HEK293T (cell line): ENCODE data around the gene ZBTB20.

ENCODE experiments used
- CTCF ChIA-PET: fragments of 350-600 bp; formaldehyde crosslinking; extraction: SDS; loops from one replicate; lab custom pipeline; 2021; ENCODE audit warnings: antibody characterized with exemption, inconsistent platforms; lab: Yijun Ruan, JAX
- POLR2A ChIA-PET: fragments of 350-600 bp; formaldehyde crosslinking; extraction: SDS; loops from one replicate; lab custom pipeline; 2020; ENCODE audit warnings: antibody characterized with exemption, inconsistent platforms; lab: Yijun Ruan, JAX
- DNase-seq: peaks from one replicate; pipeline ENCODE4 v3.0.0; 2012; ENCODE audit warnings: mixed read lengths; ENCODE audit errors: extremely low spot score
- ARNT ChIP-seq: fragments of 450-650 bp; IDR thresholded peaks from 2 replicates; pipeline ENCODE4 v1.6.1; 2017; ENCODE audit warnings: mild to moderate bottlenecking
- BHLHE40 ChIP-seq: fragments of 450-650 bp; IDR thresholded peaks from 2 replicates; pipeline ENCODE4 v1.6.1; 2016; ENCODE audit warnings: mild to moderate bottlenecking, moderate library complexity, borderline replicate concordance
- CTBP1 ChIP-seq: fragments of 450-650 bp; IDR thresholded peaks from 2 replicates; pipeline ENCODE4 v1.6.1; 2016; ENCODE audit warnings: borderline replicate concordance
- ELF4 ChIP-seq: fragments of 450-650 bp; IDR thresholded peaks from 2 replicates; pipeline ENCODE4 v1.6.1; 2017; ENCODE audit warnings: antibody characterized with exemption
- FOXA1 ChIP-seq: fragments of 450-650 bp; IDR thresholded peaks from 2 replicates; pipeline ENCODE4 v1.6.1; 2016; ENCODE audit warnings: mild to moderate bottlenecking
- FOXK2 ChIP-seq: fragments of 450-650 bp; IDR thresholded peaks from 2 replicates; pipeline ENCODE4 v1.6.1; 2016; ENCODE audit warnings: mild to moderate bottlenecking
- FOXM1 ChIP-seq: fragments of 450-650 bp; IDR thresholded peaks from 2 replicates; pipeline ENCODE4 v1.6.1; 2017; ENCODE audit warnings: mild to moderate bottlenecking, borderline replicate concordance
- HDGF ChIP-seq: fragments of 450-650 bp; IDR thresholded peaks from 2 replicates; pipeline ENCODE4 v1.6.1; 2017; ENCODE audit warnings: antibody characterized with exemption, borderline replicate concordance
- L3MBTL2 ChIP-seq: fragments of 450-650 bp; conservative IDR thresholded peaks from 2 replicates; pipeline ENCODE4 v1.6.1; 2016; ENCODE audit warnings: mild to moderate bottlenecking
- LEF1 ChIP-seq: fragments of 450-650 bp; IDR thresholded peaks from 2 replicates; pipeline ENCODE4 v1.6.1; 2017; ENCODE audit warnings: mild to moderate bottlenecking, borderline replicate concordance
- NFRKB ChIP-seq: fragments of 450-650 bp; IDR thresholded peaks from 2 replicates; pipeline ENCODE4 v1.6.1; 2016; ENCODE audit warnings: mild to moderate bottlenecking, moderate library complexity
- PKNOX1 ChIP-seq: fragments of 450-650 bp; IDR thresholded peaks from 2 replicates; pipeline ENCODE4 v1.6.1; 2016
- SP1 ChIP-seq: fragments of 450-650 bp; IDR thresholded peaks from 2 replicates; pipeline ENCODE4 v1.6.1; 2017
- SUZ12 ChIP-seq: fragments of 450-650 bp; IDR thresholded peaks from 2 replicates; pipeline ENCODE4 v1.6.1; 2016; ENCODE audit warnings: mild to moderate bottlenecking
- TARDBP ChIP-seq: fragments of 450-650 bp; IDR thresholded peaks from 2 replicates; pipeline ENCODE4 v1.6.1; 2016
- ZNF384 ChIP-seq: fragments of 450-650 bp; IDR thresholded peaks from 2 replicates; pipeline ENCODE4 v1.6.1; 2016

ZBTB20 gene

DNA sequence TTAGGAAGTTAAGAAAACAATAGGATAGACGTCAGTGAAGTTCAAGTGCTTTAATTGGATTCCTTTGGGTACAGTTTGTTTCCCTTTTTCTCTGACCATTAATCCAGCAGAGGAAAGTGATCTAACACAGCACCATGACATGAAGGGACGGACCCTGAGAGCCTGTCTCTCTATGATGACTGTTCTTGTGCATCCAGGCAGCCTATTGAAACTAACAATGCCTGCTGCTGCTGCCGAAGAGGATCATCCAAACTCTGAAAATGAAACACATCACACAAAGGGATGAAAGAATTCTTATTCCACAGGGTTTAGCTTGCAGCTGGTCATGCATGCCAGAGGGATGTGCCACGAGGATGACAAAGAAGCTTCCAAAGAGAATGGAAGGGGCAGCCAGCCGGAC is 75.5 kb downstream of the ZBTB20 start:
- TF ChIP-seq SUZ12, result no peak
- TF ChIP-seq TARDBP, result no peak
- TF ChIP-seq BHLHE40, result no peak
- no peak for TF ChIP-seq FOXM1
- no peak for TF ChIP-seq NFRKB
- TF ChIP-seq FOXK2, result no peak
- no peak for TF ChIP-seq CTBP1
- no peak for TF ChIP-seq ARNT
- TF ChIP-seq L3MBTL2, result no peak
- TF ChIP-seq ZNF384, result no peak
- no peak for TF ChIP-seq SP1
- TF ChIP-seq FOXA1, result no peak
- TF ChIP-seq ELF4, result no peak
- TF ChIP-seq LEF1, result no peak
- no peak for TF ChIP-seq HDGF
- TF ChIP-seq PKNOX1, result no peak
- DNase-seq, result no peak
- ChIA-PET CTCF (no interaction called here), POLR2A (no interaction called here)

DNA sequence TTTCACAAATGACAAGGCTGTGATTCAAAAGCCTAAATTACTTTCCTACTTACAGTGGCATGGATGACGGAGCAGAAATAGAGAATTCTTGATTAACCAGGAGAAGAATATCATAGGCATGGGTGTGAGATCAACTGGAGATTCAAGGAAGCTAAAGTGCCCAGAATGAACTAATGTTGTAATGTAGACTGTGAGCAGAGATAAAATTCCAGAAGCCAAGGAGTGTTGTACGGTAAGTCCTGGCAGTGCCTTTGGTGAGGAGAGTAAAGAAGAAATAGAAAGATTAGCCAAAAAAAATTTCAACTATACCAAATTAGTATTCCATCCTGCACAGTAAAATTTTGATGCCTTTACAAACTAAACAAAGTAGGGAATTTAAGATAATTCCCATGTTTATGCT is 75.9 kb downstream of the ZBTB20 start:
- CTCF ChIA-PET, result no interaction called here
- POLR2A ChIA-PET, result no interaction called here
- no peak for TF ChIP-seq CTBP1
- TF ChIP-seq FOXK2, result no peak
- TF ChIP-seq FOXM1, result no peak
- no peak for TF ChIP-seq L3MBTL2
- no peak for TF ChIP-seq FOXA1
- TF ChIP-seq ARNT, result no peak
- no peak for TF ChIP-seq NFRKB
- TF ChIP-seq PKNOX1, result no peak
- no peak for TF ChIP-seq SUZ12
- no peak for DNase-seq

- CTCF ChIA-PET, result no interaction called here
- POLR2A ChIA-PET, result no interaction called here
- DNase-seq, result no peak
- no peak for TF ChIP-seq BHLHE40
- no peak for TF ChIP-seq ARNT
- no peak for TF ChIP-seq FOXA1
- no peak for TF ChIP-seq TARDBP
- TF ChIP-seq NFRKB, result no peak
- TF ChIP-seq HDGF, result no peak
- TF ChIP-seq FOXK2, result no peak
- no peak for TF ChIP-seq ZNF384
- TF ChIP-seq CTBP1, result no peak
- TF ChIP-seq ELF4, result no peak
- no peak for TF ChIP-seq LEF1
- TF ChIP-seq FOXM1, result no peak
These were observed 78.3 kb downstream of the ZBTB20 start for GRCh38 chr3:115068799-115069198.

- ChIA-PET CTCF (no interaction called here), POLR2A (no interaction called here)
- DNase-seq, result no peak
- TF ChIP-seq ELF4 (no peak), ZNF384 (no peak), CTBP1 (no peak), HDGF (no peak), FOXM1 (no peak), FOXA1 (no peak), LEF1 (no peak), TARDBP (no peak), FOXK2 (no peak), NFRKB (no peak), ARNT (no peak), BHLHE40 (no peak), L3MBTL2 (no peak)
These were observed 84.6 kb downstream of the ZBTB20 start for GRCh38 chr3:115062412-115062956.

DNA sequence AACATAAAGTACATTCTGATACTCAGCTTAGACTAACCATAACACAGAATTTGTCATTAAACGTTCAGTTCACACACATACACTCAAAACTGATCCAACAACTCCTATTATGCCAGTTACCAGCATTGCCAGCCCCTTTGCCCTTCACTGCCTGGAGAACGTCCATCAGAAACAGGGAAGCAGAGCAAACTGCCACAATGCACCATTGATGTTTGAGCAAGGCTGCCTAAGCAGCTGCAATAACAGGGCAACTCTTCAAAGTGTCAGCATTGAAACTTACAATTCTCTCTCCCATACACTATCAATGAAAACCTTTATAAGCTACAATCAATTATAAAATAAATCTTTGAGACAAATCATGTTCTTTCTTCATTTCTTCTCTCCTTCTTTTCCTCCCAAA is 85.1 kb downstream of the ZBTB20 start:
- POLR2A ChIA-PET, result no interaction called here
- TF ChIP-seq CTBP1, result no peak
- TF ChIP-seq FOXK2, result no peak
- TF ChIP-seq TARDBP, result no peak
- no peak for TF ChIP-seq SUZ12
- no peak for TF ChIP-seq NFRKB
- no peak for TF ChIP-seq L3MBTL2
- TF ChIP-seq ARNT, result no peak
- TF ChIP-seq HDGF, result no peak
- CTCF ChIA-PET, result no interaction called here
- no peak for DNase-seq

- TF ChIP-seq NFRKB, result no peak
- no peak for TF ChIP-seq HDGF
- TF ChIP-seq LEF1, result no peak
- ChIA-PET CTCF (no interaction called here), POLR2A (no interaction called here)
- DNase-seq, result no peak
These were observed 94.2 kb downstream of the ZBTB20 start for GRCh38 chr3:115052906-115053305.

GRCh38 chr3:115042351-115042750 is 104.7 kb downstream of the ZBTB20 start:
- TF ChIP-seq L3MBTL2, result no peak
- no peak for TF ChIP-seq FOXM1
- TF ChIP-seq ARNT, result no peak
- no peak for TF ChIP-seq FOXK2
- no peak for TF ChIP-seq CTBP1
- TF ChIP-seq SUZ12, result no peak
- TF ChIP-seq TARDBP, result no peak
- TF ChIP-seq NFRKB, result no peak
- no peak for TF ChIP-seq FOXA1
- TF ChIP-seq SP1, result no peak
- no peak for TF ChIP-seq BHLHE40
- no peak for TF ChIP-seq ELF4
- TF ChIP-seq HDGF, result no peak
- no peak for TF ChIP-seq ZNF384
- no peak for TF ChIP-seq PKNOX1
- TF ChIP-seq LEF1, result no peak
- ChIA-PET POLR2A (no interaction called here), CTCF (interaction anchor here (0.5 kb wide), 1 partner anchor 670 kb away, joined by 3 read pairs; no protein-coding TSS in a partner anchor)
- DNase-seq, result no peak
